GM10248 (cell line): ENCODE results near the gene PLCL1.

Experiments
- CTCF ChIA-PET: fragments of 300-600 bp; sonication (Branson Sonifier 250); formaldehyde crosslinking; extraction: SDS; loops from one replicate; lab custom pipeline; 2021; ENCODE audit warnings: antibody characterized with exemption; lab: Yijun Ruan, JAX
- POLR2A ChIA-PET: fragments of 350-650 bp; sonication (Branson Sonifier 250); formaldehyde crosslinking; extraction: SDS; loops from one replicate; lab custom pipeline; 2020; ENCODE audit warnings: antibody characterized with exemption; lab: Yijun Ruan, JAX
- DNase-seq: peaks from one replicate; pipeline ENCODE4 v3.0.0; 2012; ENCODE audit errors: extremely low spot score
- CTCF ChIP-seq: IDR thresholded peaks from 2 replicates; pipeline ENCODE4 v1.5.1; 2012; ENCODE audit warnings: mild to moderate bottlenecking, low read depth; ENCODE audit errors: extremely low read depth, missing control alignments, control extremely low read depth

Gene PLCL1

GRCh38 chr2:197868206-197868605, 63.8 kb downstream of the PLCL1 start:
- POLR2A ChIA-PET, result no interaction called here

GRCh38 chr2:197869041-197869440, 64.6 kb downstream of the PLCL1 start:
- TF ChIP-seq CTCF, result no peak
- ChIA-PET POLR2A (no interaction called here), CTCF (interaction anchor here (0.8 to 1.5 kb wide), 2 partner anchors 18 to 48 kb away, joined by 3 to 4 read pairs; no protein-coding TSS in a partner anchor)
- no peak for DNase-seq

More at GRCh38 chr2:197868206-197868605, 63.8 kb downstream of the PLCL1 start:
- no peak for TF ChIP-seq CTCF
- CTCF ChIA-PET, result interaction anchor here (0.8 to 1.5 kb wide), 3 partner anchors 13 to 47 kb away, joined by 3 to 4 read pairs (median 4); no protein-coding TSS in a partner anchor
- DNase-seq, result no peak

GRCh38 chr2:197869501-197870111, 65.2 kb downstream of the PLCL1 start:
- ChIA-PET CTCF (interaction anchor here (1.1 to 1.9 kb wide), 3 partner anchors 12 to 16 kb away, joined by 3 to 8 read pairs (median 3); no protein-coding TSS in a partner anchor), POLR2A (no interaction called here)
- no peak for DNase-seq
- TF ChIP-seq CTCF, result no peak

- TF ChIP-seq CTCF, result no peak
- POLR2A ChIA-PET, result no interaction called here
- CTCF ChIA-PET, result interaction anchor here (1.1 to 1.9 kb wide), 3 partner anchors 12 to 15 kb away, joined by 3 to 8 read pairs (median 3); no protein-coding TSS in a partner anchor
- no peak for DNase-seq
Measured at GRCh38 chr2:197870137-197870536, 65.7 kb downstream of the PLCL1 start.

- CTCF ChIA-PET, result interaction anchor here (0.9 to 1.4 kb wide), 5 partner anchors 12 to 182 kb away, joined by 3 to 5 read pairs (median 3); no protein-coding TSS in a partner anchor
- DNase-seq, result no peak
- no peak for TF ChIP-seq CTCF
- POLR2A ChIA-PET, result no interaction called here
Measured at GRCh38 chr2:197871780-197872456, 67.5 kb downstream of the PLCL1 start.

GRCh38 chr2:197873293-197873701, 68.9 kb downstream of the PLCL1 start:
- no peak for DNase-seq
- TF ChIP-seq CTCF, result no peak
- ChIA-PET POLR2A (no interaction called here), CTCF (interaction anchor here (1.4 kb wide), 1 partner anchor 60 kb away, joined by 3 read pairs; no protein-coding TSS in a partner anchor)
